Spleen (tissue), 7 donors: ENCODE data around the gene ADORA2A.

ENCODE experiments used
- POLR2AphosphoS5 ChIP-seq, 3 donors: sonication (generic); formaldehyde crosslinking; IDR thresholded peaks; one replicate each; pipeline ENCODE4 v1.5.1; 2017; ENCODE audit warnings: antibody characterized with exemption in 3 of 3
- TF ChIP-seq, protein P1 (sequence below), 11 experiments: fragments of 200-600 bp in 7 of 11; fragments of 450-650 bp in 4 of 11; sonication (generic) in 4 of 11; IDR thresholded peaks in 8 of 11; conservative IDR thresholded peaks in 3 of 11; 1 replicate in 7 of 11; 2 replicates in 4 of 11; pipeline versions ENCODE4 v1.4.0 to v1.8.0; 2016 to 2021; ENCODE audit warnings: antibody characterized with exemption in 11 of 11, inconsistent platforms in 4 of 11, mild to moderate bottlenecking in 1 of 11
- donor health status: DM: no; HTN: no; CAD: no; lungs with moderate emphysema.
- donor health status: DM: no; HTN: no; CAD: no.
- donor health status: DM: no; HTN: no; CAD: no.

DNA sequence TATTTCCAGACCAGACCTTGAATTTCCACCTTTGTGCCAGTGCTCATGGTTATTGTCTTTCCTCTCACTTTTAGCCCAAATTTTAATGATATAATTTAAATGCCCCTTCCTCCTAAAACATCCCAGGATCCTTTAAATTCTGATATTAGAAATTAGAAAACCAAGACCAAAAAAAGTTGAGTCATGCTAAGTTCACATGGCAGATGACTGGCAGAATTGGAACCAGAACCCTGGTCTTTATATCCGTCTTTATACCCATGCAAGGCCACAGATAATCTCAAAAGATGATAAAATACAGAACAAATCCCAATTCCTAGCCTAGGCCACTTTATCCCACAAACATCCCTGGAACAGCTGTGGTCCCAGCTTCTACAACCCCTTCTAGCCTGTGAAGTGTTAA is 26.5 kb downstream of the ADORA2A start:
- TF ChIP-seq POLR2AphosphoS5 (IDR thresholded peaks at IDR 0.05) = no peak
- TF ChIP-seq, protein P1, sequence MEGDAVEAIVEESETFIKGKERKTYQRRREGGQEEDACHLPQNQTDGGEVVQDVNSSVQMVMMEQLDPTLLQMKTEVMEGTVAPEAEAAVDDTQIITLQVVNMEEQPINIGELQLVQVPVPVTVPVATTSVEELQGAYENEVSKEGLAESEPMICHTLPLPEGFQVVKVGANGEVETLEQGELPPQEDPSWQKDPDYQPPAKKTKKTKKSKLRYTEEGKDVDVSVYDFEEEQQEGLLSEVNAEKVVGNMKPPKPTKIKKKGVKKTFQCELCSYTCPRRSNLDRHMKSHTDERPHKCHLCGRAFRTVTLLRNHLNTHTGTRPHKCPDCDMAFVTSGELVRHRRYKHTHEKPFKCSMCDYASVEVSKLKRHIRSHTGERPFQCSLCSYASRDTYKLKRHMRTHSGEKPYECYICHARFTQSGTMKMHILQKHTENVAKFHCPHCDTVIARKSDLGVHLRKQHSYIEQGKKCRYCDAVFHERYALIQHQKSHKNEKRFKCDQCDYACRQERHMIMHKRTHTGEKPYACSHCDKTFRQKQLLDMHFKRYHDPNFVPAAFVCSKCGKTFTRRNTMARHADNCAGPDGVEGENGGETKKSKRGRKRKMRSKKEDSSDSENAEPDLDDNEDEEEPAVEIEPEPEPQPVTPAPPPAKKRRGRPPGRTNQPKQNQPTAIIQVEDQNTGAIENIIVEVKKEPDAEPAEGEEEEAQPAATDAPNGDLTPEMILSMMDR (IDR thresholded peaks at IDR 0.05 in 8 of 11, conservative IDR thresholded peaks at IDR 0.05 in 3 of 11) = no peak
